Activated T-cell treated with anti-CD3 and anti-CD28 coated beads for 1 hour (primary cell): ENCODE data around the gene IRS1.

Experiments used
- DNase-seq: peaks from one replicate; pipeline ENCODE4 v3.0.0-alpha.2; 2020; ENCODE audit warnings: low read depth

Gene IRS1

GRCh38 chr2:226825056-226825455 is 25.4 kb upstream of the IRS1 start:
- DNase-seq: no peak

DNA sequence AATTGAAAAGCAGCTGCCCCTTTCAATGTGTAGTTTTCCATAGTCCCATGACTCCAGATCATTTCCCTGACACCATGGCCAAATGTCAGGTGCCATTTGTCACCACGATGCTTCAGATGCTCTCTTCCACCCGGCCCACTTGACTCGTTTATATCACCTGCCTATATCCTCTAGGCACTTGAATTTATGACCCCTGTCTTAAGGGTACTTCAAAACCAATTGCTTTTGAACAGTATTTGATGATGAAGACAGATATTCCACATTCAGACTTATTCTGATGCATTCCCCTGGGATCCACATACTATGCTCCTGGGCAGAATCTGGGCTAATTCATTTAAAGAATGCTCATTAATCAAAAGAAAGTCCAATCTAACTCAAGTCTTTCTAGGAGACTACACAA is 19.3 kb upstream of the IRS1 start:
- DNase-seq: no peak

DNA sequence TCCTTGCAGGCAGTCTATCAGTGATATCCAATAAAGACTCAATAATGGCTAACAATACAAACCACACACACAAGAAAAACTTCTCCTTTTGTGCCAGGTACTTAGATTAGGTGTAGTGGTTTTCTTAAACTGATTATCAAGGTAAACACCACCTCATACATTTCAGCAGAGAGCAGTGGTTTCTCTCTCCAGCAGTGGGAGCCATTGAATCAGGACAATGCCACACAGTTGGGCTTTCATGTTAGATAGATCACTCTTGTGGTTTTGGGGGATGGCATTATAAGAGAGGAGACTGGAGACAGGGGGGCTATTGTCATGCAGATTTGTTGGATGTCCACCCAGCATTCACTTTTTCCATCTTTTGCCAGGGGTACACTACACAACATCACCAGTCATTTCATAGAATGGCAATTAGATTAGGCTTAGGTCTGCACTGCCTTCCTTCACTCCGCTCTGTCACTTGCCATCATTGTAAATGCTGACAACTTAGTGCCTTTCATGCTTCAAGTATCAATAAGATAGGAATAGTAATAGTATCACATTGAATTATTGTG is 13.6 kb upstream of the IRS1 start:
- no peak for DNase-seq

DNA sequence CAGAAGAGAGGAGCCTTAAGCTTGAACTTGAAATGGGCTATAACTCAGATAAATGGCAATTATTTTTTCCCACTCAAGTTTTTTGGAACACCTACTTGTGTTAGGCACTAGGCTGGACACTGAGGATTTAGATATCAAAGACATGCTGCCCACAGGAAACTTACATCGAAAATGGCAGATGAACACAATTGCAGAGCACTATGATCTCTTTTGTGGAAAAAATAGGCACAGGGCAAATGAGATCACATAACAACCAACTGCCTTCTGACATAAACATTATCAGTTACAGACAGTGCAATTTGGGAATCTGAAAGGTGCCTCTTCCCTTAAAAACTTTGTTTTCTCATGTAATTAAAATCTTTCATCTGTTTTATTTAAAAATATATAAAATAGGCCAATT is 3.8 kb upstream of the IRS1 start:
- DNase-seq: no peak

DNA sequence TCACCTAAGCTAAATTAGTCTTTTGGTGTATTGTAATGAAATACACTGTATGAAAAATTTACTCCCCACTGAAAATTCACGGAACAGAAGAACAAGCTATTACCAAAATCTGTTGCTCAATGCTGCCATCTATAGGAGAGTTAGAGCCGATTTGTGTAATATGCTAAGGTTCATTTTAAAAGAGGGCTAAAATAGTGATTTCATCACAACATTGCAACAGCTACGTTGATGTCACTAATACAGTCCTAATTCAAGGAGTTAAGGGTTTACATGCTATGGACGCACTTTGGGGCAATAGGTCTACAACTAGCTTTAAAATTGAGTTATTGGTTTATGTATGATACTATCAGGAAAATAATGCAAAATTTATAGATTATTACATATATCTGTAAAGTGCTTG is 3.0 kb upstream of the IRS1 start:
- no peak for DNase-seq

DNA sequence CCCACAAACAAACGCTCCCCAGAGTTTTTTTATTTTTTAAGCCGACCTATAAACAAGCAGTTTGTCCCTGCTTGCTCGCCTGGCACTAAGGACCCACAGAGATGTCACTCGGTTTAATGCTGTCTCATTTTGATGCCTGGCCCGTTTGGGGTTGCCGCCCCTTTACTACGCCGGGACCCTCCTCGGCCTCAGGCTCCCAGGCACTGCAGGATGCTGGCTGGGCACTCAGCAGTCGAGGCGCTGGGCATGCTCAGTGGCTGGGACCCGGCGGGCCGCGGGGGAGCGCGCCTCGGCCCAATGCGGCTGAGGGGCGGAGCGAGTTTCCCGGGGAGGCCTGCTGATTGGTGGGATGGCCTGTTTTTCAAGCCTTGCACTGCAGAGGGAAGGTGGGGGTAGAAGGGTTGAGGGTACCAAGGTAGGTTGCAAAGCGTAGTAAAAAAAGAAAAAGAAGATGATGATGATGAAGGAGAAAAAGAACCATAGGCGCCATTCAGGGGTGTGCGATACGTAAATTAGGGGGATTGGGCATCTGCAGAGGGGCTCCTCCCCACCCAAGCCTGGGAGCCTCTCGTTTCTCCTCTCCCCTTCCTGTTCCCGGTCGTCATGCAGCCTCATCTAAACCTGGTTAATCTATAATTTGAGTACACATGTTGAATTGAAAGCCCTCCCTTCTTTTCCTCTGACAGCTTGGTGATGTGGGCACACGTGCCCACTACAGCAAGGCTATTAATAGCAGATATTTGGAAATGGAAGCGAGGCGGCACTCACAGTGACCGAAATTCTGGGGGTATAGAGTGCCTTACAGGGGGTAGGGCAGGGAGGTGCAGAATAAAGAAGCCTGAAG is 1.5 kb upstream of the IRS1 start:
- DNase-seq: peak; percentile 65

- DNase-seq: no peak
Measured at GRCh38 chr2:226799976-226800940, 638 bp upstream of the IRS1 start.

DNA sequence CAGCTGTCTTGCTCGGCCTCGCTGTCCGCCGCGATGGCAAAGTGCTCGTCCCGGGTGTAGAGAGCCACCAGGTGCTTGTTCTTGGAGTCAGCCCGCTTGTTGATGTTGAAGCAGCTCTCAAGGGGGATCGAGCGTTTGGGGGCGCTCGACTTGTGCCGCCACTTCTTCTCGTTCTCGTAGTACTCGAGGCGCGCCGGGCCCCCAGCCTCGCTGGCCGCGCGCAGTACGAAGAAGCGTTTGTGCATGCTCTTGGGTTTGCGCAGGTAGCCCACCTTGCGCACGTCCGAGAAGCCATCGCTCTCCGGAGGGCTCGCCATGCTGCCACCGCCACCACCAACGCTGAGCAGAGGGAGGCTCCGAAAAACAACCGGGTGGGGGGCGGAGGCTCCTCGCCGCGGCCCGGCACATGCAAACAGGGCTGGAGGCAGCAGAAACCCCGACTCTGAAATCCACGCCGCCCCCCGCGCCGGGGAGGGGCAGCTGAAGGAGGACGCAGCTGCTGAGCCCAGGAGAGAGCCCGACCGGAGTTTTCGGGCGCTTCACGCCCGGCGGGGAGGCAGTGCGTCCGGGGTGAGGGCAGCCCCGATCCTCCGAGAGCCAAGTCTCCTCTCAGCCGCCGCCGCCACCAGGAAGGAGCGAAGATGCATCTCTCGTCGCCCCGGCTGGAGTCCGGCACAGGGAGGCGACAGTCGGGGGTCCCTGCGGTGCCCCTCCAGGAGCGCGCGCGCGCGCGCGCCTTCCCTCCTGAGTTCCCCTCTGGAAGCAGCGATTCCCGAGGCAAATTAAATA is 1.0 kb downstream of the IRS1 start:
- peak; percentile 33 for DNase-seq

GRCh38 chr2:226797989-226798421 is 1.6 kb downstream of the IRS1 start:
- no peak for DNase-seq

DNA sequence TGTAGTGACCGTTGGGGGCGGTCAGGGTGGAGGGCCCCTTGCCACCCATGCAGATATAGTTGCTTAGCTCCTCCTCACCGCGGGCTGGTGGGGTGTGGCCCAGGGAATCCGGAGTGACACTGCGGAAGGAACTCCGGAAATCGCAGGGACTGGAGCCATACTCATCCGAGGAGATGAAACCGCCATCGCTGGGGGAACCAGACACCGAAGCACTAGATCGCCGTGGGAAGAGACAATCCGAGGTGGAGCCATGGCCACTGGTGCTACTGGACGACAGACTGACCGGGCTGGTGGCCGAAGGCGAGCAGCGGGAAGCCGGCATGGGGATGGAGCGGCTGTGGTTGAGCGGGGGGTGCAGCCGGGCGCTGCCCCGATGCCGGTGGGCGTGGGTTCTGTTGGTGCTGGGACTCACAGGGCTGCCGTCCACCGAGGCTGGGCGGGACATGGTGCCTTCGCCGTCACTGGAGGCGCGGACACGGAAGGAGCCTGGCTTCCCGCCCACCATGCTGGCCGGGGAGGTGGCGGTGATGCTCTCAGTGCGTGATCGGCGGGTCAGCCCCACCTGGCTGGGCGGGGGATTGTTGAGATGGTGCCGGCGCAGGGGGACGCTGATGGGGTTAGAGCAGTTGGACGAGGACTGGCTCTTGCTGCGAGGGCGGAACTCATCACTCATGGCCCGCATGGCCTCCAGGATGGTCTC is 2.2 kb downstream of the IRS1 start:
- no peak for DNase-seq

GRCh38 chr2:226796840-226797288 is 2.8 kb downstream of the IRS1 start:
- DNase-seq: no peak

GRCh38 chr2:226796012-226796839 is 3.4 kb downstream of the IRS1 start:
- DNase-seq: no peak

GRCh38 chr2:226795281-226796011 is 4.2 kb downstream of the IRS1 start:
- DNase-seq: no peak

- DNase-seq: no peak
Measured at GRCh38 chr2:226794751-226795171, 4.9 kb downstream of the IRS1 start.

DNA sequence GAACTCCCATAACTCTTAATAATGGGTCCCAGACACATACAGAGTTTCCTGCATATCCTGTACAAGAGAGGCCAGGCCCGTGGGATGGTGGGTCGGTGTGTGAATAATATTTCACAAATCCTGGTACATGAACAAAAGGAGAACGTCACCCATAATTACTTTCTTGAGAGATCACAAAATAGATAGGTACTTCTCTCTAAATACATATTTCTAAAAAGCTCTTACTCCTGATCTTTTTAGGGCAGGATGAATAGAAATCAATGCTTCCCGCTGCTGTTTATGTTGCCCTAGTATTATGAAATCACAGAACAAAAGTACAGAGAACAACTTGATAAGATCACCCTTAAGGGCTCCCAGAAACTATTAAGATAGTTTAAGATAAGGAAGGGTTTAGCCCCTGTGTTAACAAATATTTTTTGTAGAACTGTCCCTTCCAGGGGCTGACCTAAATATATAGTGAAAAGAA is 5.4 kb downstream of the IRS1 start:
- DNase-seq: no peak

GRCh38 chr2:226793646-226794045 is 6.0 kb downstream of the IRS1 start:
- no peak for DNase-seq

- DNase-seq: no peak
Measured at GRCh38 chr2:226792155-226792881, 7.3 kb downstream of the IRS1 start.

GRCh38 chr2:226791487-226792081 is 8.0 kb downstream of the IRS1 start:
- DNase-seq: peak; percentile 87
